Mesothelial cell of epicardium (in vitro differentiated cells): ENCODE measurements around the gene PRTN3. TPM values are rescaled to one million over a fixed set of nuclear protein-coding genes. Genes with fewer than 3 reads are reported as not detected.
"Not testable (repeated sequence)": the region's sequence is repeated elsewhere in the genome, so short reads cannot be mapped to it uniquely, and the experiment has no call there.

ENCODE experiments used
- DNase-seq, 2 experiments: peaks; one replicate each; pipeline ENCODE4 v3.0.0; 2021; ENCODE audit warnings: low spot score in 2 of 2; ENCODE audit not compliant: unreplicated experiment in 2 of 2
- H3K27ac Mint-ChIP-seq: 2 replicates; pipeline ENCODE4 v1.8.0; 2021; ENCODE audit warnings: mixed read lengths
- H3K27me3 Mint-ChIP-seq: 2 replicates; pipeline ENCODE4 v1.8.0; 2021; ENCODE audit warnings: low read depth, mixed read lengths
- H3K36me3 Mint-ChIP-seq: 2 replicates; pipeline ENCODE4 v1.8.0; 2021; ENCODE audit warnings: mixed read lengths
- H3K4me1 Mint-ChIP-seq: 2 replicates; pipeline ENCODE4 v1.8.0; 2021; ENCODE audit warnings: mixed read lengths
- H3K4me3 Mint-ChIP-seq: 2 replicates; pipeline ENCODE4 v1.8.0; 2021; ENCODE audit warnings: mild to moderate bottlenecking, moderate library complexity, mixed read lengths
- H3K9me3 Mint-ChIP-seq: 2 replicates; pipeline ENCODE4 v1.8.0; 2021; ENCODE audit warnings: mixed read lengths
- CTCF ChIP-seq: fragments of 200-600 bp; sonication (generic); IDR thresholded peaks from one replicate; pipeline ENCODE4 v1.5.0; 2021; ENCODE audit warnings: antibody characterized with exemption; ENCODE audit not compliant: unreplicated experiment
- total RNA-seq: library from RNA; stranded (reverse); gene quantifications from 3 replicates; pipeline ENCODE4 v1.2.1, GENCODE V29; 2021

PRTN3 gene
- total RNA-seq, 1 donor from 2014 or later, result not detected

GRCh38 chr19:835210-835810, 5.5 kb upstream of the PRTN3 start:
- no peak for TF ChIP-seq CTCF
- no peaks in the 10 kb centered on the region for H3K4me1 Mint-ChIP-seq
- no peak overlapping the region for H3K27ac Mint-ChIP-seq
- H3K27me3 Mint-ChIP-seq, result no peaks in the 10 kb centered on the region
- no peaks in the 10 kb centered on the region for H3K9me3 Mint-ChIP-seq
- no peaks in the 10 kb centered on the region for H3K36me3 Mint-ChIP-seq
- DNase-seq, result no peak
- no peak overlapping the region for H3K4me3 Mint-ChIP-seq

- Mint-ChIP-seq H3K4me1 (peaks cover 10% of the 10 kb centered on the region), H3K27me3 (peaks cover 32% of the 10 kb centered on the region)
- not testable (repeated sequence) for DNase-seq, H3K27ac Mint-ChIP-seq, H3K36me3 Mint-ChIP-seq, H3K9me3 Mint-ChIP-seq, H3K4me3 Mint-ChIP-seq
These were observed 2.0 kb downstream of the PRTN3 start for GRCh38 chr19:842802-843179.

GRCh38 chr19:843180-843835, 2.5 kb downstream of the PRTN3 start:
- no peak overlapping the region for H3K4me3 Mint-ChIP-seq
- H3K36me3 Mint-ChIP-seq, result no peaks in the 10 kb centered on the region
- peaks cover 32% of the 10 kb centered on the region for H3K27me3 Mint-ChIP-seq
- TF ChIP-seq CTCF, result no peak
- H3K4me1 Mint-ChIP-seq, result peaks cover 10% of the 10 kb centered on the region
- no peak overlapping the region for H3K27ac Mint-ChIP-seq
- H3K9me3 Mint-ChIP-seq, result no peaks in the 10 kb centered on the region
- DNase-seq, result no peak

- H3K4me1 Mint-ChIP-seq, result peaks cover 10% of the 10 kb centered on the region
- H3K4me3 Mint-ChIP-seq, result peak overlapping the region; percentile 15
- H3K36me3 Mint-ChIP-seq, result no peaks in the 10 kb centered on the region
- no peak overlapping the region for H3K27ac Mint-ChIP-seq
- peaks cover 32% of the 10 kb centered on the region for H3K27me3 Mint-ChIP-seq
- H3K9me3 Mint-ChIP-seq, result no peaks in the 10 kb centered on the region
- DNase-seq, result no peak
- TF ChIP-seq CTCF, result no peak
These were observed 3.2 kb downstream of the PRTN3 start for GRCh38 chr19:843836-844545.

GRCh38 chr19:844546-844971, 3.8 kb downstream of the PRTN3 start:
- DNase-seq, result no peak
- H3K27ac Mint-ChIP-seq, result no peak overlapping the region
- peaks cover 32% of the 10 kb centered on the region for H3K27me3 Mint-ChIP-seq
- no peaks in the 10 kb centered on the region for H3K9me3 Mint-ChIP-seq
- H3K36me3 Mint-ChIP-seq, result no peaks in the 10 kb centered on the region
- TF ChIP-seq CTCF, result no peak
- peaks cover 10% of the 10 kb centered on the region for H3K4me1 Mint-ChIP-seq
- peak overlapping the region; percentile 30 for H3K4me3 Mint-ChIP-seq
